ENCODE results near the gene NOC2L. TPM values are rescaled to one million over a fixed set of nuclear protein-coding genes. Genes with fewer than 3 reads are reported as not detected.
"Not testable (repeated sequence)": the region's sequence is repeated elsewhere in the genome, so short reads cannot be mapped to it uniquely, and the experiment has no call there.

Gene NOC2L
- total RNA-seq, 6 donors from 2014 or later = 28.7 to 66.0 (median 51.0) TPM

- WGBS, 2 donors = 93 to 94% methylated on average over 21 of the region's 21 CpGs
- Histone ChIP-seq H3K4me3 (no peak overlapping the region), H3K27ac (no peak overlapping the region), H3K9me3 (no peaks in the 10 kb centered on the region), H3K27me3 (peaks cover 0 to 20% (median 3%) of the 10 kb centered on the region in 4 donors), H3K36me3 (no peaks in the 10 kb centered on the region), H3K4me1 (peaks cover 19 to 34% (median 29%) of the 10 kb centered on the region in 4 donors)
- ATAC-seq (ENCODE audit: low FRiP score in 2 of 2) = no peak
- peak in 1 of 2 donors; percentile 81 for DNase-seq
- no peak for TF ChIP-seq EP300 (IDR thresholded peaks at IDR 0.05)
- TF ChIP-seq CTCF (IDR thresholded peaks at IDR 0.05) = no peak
- no peak for TF ChIP-seq POLR2AphosphoS5 (IDR thresholded peaks at IDR 0.05)
- TF ChIP-seq POLR2A (IDR thresholded peaks at IDR 0.05) = no peak
Observed at GRCh38 chr1:902802-903201, 56.3 kb downstream of the NOC2L start.

DNA sequence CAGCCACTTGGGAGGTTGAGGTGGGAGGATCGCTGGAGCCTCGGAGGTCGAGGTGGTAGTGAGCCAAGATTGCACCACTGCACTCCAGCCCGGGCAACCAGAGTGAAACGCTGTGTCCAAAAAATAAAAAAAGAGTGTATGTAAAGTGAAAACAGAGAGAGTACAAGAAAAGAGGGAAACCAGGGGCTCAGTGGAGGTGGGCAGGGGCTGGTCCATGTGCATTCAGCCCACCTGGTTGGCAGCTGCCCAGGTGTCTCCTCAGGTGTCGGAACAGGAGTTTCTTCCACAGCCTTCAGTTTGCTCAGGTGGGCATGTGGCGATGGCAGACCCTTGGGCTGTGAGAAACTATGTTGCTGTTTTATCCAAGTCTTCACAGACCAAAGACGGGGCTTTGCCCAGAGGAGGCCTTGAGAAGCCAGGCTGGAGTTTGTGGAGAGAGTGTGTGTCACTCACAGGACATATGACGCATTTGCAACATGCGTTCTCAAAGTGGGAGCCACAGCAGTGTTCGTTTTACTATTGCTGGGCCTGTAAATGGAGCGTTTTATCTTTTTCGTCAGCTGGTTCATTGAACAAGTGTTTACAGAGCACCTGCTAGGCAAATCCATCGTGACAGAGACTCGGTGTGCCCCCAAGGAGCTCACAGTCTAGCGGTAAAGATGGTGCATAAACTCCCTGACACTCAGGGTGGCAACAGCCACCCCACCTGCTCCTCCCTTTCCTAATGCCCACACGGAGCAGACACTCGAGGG, 57.8 kb downstream of the NOC2L start:
- ATAC-seq (ENCODE audit: low FRiP score in 2 of 2) = no peak
- Histone ChIP-seq H3K27ac (no peak overlapping the region), H3K4me3 (no peak overlapping the region), H3K4me1 (peaks cover 12 to 25% (median 21%) of the 10 kb centered on the region in 4 donors), H3K9me3 (no peaks in the 10 kb centered on the region), H3K36me3 (no peaks in the 10 kb centered on the region), H3K27me3 (peaks cover 0 to 20% (median 3%) of the 10 kb centered on the region in 4 donors)
- 78 to 82% methylated on average over 18 of the region's 18 CpGs for WGBS, 2 donors
- no peak for DNase-seq
- no peak for TF ChIP-seq POLR2A (IDR thresholded peaks at IDR 0.05)
- TF ChIP-seq CTCF (IDR thresholded peaks at IDR 0.05) = no peak
- TF ChIP-seq EP300 (IDR thresholded peaks at IDR 0.05) = no peak
- no peak for TF ChIP-seq POLR2AphosphoS5 (IDR thresholded peaks at IDR 0.05)

DNA sequence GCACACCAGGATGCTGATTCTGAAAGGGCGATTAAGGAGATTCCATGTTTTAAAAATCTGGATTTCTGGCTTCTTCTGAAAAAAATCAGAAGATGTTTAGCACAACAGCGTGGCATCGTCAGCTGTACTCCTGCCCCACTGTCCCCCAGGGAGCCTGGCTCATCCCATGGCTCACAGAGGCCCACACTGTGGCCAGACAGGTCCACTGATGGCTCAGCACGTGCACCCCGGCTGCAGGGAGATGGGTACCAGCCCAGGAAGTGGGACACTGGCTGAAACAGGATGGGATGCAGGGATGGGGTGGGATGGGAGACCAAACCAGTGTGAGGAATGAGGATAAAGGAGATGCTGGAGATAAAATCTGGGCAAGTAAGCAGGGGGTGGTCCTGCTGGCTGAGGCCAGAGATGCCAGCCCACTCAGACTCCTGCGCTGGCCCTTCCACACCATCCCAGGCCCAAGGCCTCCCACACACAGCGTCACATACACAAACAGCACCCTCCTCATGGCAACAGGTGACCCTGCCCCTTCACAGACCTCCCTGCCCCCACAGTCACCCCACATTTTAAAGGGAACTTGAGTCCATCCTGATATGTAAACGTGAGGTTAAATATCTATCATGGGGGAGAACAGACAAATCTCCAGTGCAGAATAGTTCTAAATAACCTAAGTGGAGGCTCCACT, 59.3 kb downstream of the NOC2L start:
- no peak for DNase-seq
- TF ChIP-seq POLR2AphosphoS5 (IDR thresholded peaks at IDR 0.05) = no peak
- no peak for TF ChIP-seq CTCF (IDR thresholded peaks at IDR 0.05)
- no peak for TF ChIP-seq POLR2A (IDR thresholded peaks at IDR 0.05)
- no peak for TF ChIP-seq EP300 (IDR thresholded peaks at IDR 0.05)
- 76 to 81% methylated on average over 7 to 8 of the region's 8 CpGs for WGBS, 2 donors

DNA sequence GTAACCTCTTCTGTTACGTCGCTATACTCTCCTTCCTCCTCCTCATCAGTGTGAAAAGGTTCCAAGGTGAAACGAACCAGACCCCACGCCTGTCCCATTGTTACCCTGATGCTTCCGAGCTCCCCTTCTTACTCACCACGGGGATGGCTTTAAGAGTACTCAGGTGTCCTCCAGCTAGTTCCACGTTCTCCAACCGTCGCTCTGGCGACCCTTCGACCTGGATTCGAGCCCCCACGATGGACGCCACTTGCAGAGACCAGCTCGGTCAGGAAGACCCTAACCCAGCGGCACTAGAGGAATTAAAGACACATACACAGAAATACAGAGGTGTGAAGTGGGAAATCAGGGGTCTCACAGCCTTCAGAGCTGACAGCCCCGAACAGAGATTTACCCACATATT, 61.1 kb downstream of the NOC2L start:
- H3K27me3 ChIP-seq; H3K9me3 ChIP-seq; DNase-seq; H3K27ac ChIP-seq; H3K36me3 ChIP-seq; H3K4me1 ChIP-seq; ATAC-seq (ENCODE audit: low FRiP score in 2 of 2); H3K4me3 ChIP-seq: not testable (repeated sequence)
- WGBS, 2 donors = 65 to 75% methylated on average over 16 to 17 of the region's 17 CpGs

More for the DNA sequence above, 59.3 kb downstream of the NOC2L start:
- Histone ChIP-seq H3K4me1 (peaks cover 2 to 10% (median 8%) of the 10 kb centered on the region in 4 donors), H3K36me3 (no peaks in the 10 kb centered on the region), H3K4me3 (no peak overlapping the region), H3K9me3 (no peaks in the 10 kb centered on the region), H3K27me3 (peaks cover 0 to 10% (median 0%) of the 10 kb centered on the region in 4 donors), H3K27ac (no peak overlapping the region)
- ATAC-seq (ENCODE audit: low FRiP score in 2 of 2) = no peak

- Histone ChIP-seq H3K4me3 (no peak overlapping the region), H3K27me3 (no peaks in the 10 kb centered on the region), H3K4me1 (no peaks in the 10 kb centered on the region), H3K27ac (no peak overlapping the region), H3K36me3 (no peaks in the 10 kb centered on the region), H3K9me3 (no peaks in the 10 kb centered on the region)
- DNase-seq = no peak
- no peak for ATAC-seq (ENCODE audit: low FRiP score in 2 of 2)
- 49 to 52% methylated on average over 8 of the region's 8 CpGs for WGBS, 2 donors
- TF ChIP-seq EP300 (IDR thresholded peaks at IDR 0.05) (no peak), POLR2A (IDR thresholded peaks at IDR 0.05) (no peak), POLR2AphosphoS5 (IDR thresholded peaks at IDR 0.05) (no peak), CTCF (IDR thresholded peaks at IDR 0.05) (no peak)
Observed at GRCh38 chr1:897226-897625, 61.8 kb downstream of the NOC2L start.
